Mucosa of descending colon (tissue), 3 donors: ENCODE measurements around the gene GRAMD4. TPM values are rescaled to one million over a fixed set of nuclear protein-coding genes. Genes with fewer than 3 reads are reported as not detected.

Experiments used
- ATAC-seq: fragments of 200-7000 bp; cut with Tn5 transposase; one replicate; pipeline ENCODE4 v1.9.1; 2020; ENCODE audit warnings: mild to moderate bottlenecking, moderate library complexity
- DNase-seq, 3 donors: peaks; one replicate each; pipeline ENCODE4 v3.0.0-alpha.2; 2020
- H3K36me3 ChIP-seq: fragments of 200-600 bp; one replicate; pipeline ENCODE4 v1.8.0; 2021; ENCODE audit warnings: low read depth, mild to moderate bottlenecking
- H3K4me1 ChIP-seq: fragments of 200-600 bp; one replicate; pipeline ENCODE4 v1.8.0; 2021; ENCODE audit warnings: low read depth, mild to moderate bottlenecking
- H3K4me3 ChIP-seq: fragments of 200-600 bp; one replicate; pipeline ENCODE4 v1.8.0; 2021; ENCODE audit warnings: mild to moderate bottlenecking
- H3K9me3 ChIP-seq: fragments of 200-600 bp; one replicate; pipeline ENCODE4 v1.8.0; 2021; ENCODE audit warnings: mild to moderate bottlenecking
- CTCF ChIP-seq: fragments of 200-600 bp; IDR thresholded peaks from one replicate; pipeline ENCODE4 v1.8.0; 2022; ENCODE audit warnings: antibody characterized with exemption, mild to moderate bottlenecking
- intact Hi-C, 2 donors: fragments of 100-400 bp; cut with DNase I in 1 of 2; cut with micrococcal nuclease in 1 of 2; formaldehyde crosslinking; loops; one replicate each; pipeline versions ENCODE4 v1.11.0 to v1.11.1; 2022; cut with DNase I, micrococcal nuclease
- total RNA-seq, 3 donors: library from RNA; stranded (reverse); fragmentation: NEBNext Ultra II Directional in 2 of 3; extraction: Animal tissue kit (Norgen Biotek cat#: 25700) in 2 of 3; gene quantifications; one replicate each; pipeline versions ENCODE4 v1.2.1 to v1.2.4, GENCODE V29; 2021 to 2023
- donor health status: DM: no; HTN: no; CAD: no; lungs with moderate emphysema.
- donor health status: DM: no; HTN: no; CAD: no.
- donor health status: DM: no; HTN: yes; CAD: no.

Gene GRAMD4
- total RNA-seq, 3 donors from 2014 or later: 114 to 203 (median 197) TPM

- Histone ChIP-seq H3K9me3 (no peaks in the 10 kb centered on the region), H3K36me3 (no peaks in the 10 kb centered on the region), H3K4me3 (no peak overlapping the region), H3K4me1 (peaks cover 12% of the 10 kb centered on the region)
- ATAC-seq: no peak
- TF ChIP-seq CTCF: no peak
- DNase-seq: no peak
- intact Hi-C loops: no loop called here
Measured at GRCh38 chr22:46674906-46675305, 54.7 kb downstream of the GRAMD4 start.

- DNase-seq (no peak), ATAC-seq (no peak)
- H3K9me3 ChIP-seq: no peaks in the 10 kb centered on the region
- no peaks in the 10 kb centered on the region for H3K36me3 ChIP-seq
- no peak for TF ChIP-seq CTCF
- intact Hi-C loops: no loop called here
- peaks cover 12% of the 10 kb centered on the region for H3K4me1 ChIP-seq
- H3K4me3 ChIP-seq: no peak overlapping the region
Measured at GRCh38 chr22:46675479-46675878, 55.3 kb downstream of the GRAMD4 start.

- Histone ChIP-seq H3K4me3 (no peak overlapping the region), H3K9me3 (no peaks in the 10 kb centered on the region), H3K4me1 (peaks cover 12% of the 10 kb centered on the region), H3K36me3 (no peaks in the 10 kb centered on the region)
- DNase-seq (no peak), ATAC-seq (no peak)
- no peak for TF ChIP-seq CTCF
- intact Hi-C loops: no loop called here
Measured at GRCh38 chr22:46675938-46676337, 55.8 kb downstream of the GRAMD4 start.

GRCh38 chr22:46676479-46676878 is 56.3 kb downstream of the GRAMD4 start:
- DNase-seq (no peak), ATAC-seq (no peak)
- H3K4me3 ChIP-seq: no peak overlapping the region
- no peaks in the 10 kb centered on the region for H3K36me3 ChIP-seq
- H3K9me3 ChIP-seq: no peaks in the 10 kb centered on the region
- peaks cover 12% of the 10 kb centered on the region for H3K4me1 ChIP-seq
- TF ChIP-seq CTCF: no peak
- intact Hi-C loops: no loop called here

- no peaks in the 10 kb centered on the region for H3K36me3 ChIP-seq
- TF ChIP-seq CTCF: no peak
- no peak overlapping the region for H3K4me3 ChIP-seq
- intact Hi-C loops: no loop called here
- DNase-seq (no peak), ATAC-seq (no peak)
- peaks cover 10% of the 10 kb centered on the region for H3K4me1 ChIP-seq
- no peaks in the 10 kb centered on the region for H3K9me3 ChIP-seq
Measured at GRCh38 chr22:46676881-46677280, 56.7 kb downstream of the GRAMD4 start.

GRCh38 chr22:46677323-46678002 is 57.3 kb downstream of the GRAMD4 start:
- Histone ChIP-seq H3K4me1 (peaks cover 4% of the 10 kb centered on the region), H3K9me3 (no peaks in the 10 kb centered on the region), H3K36me3 (no peaks in the 10 kb centered on the region), H3K4me3 (no peak overlapping the region)
- no peak for ATAC-seq
- intact Hi-C loops: no loop called here
- TF ChIP-seq CTCF: no peak
- no peak for DNase-seq
